Measurements from ENCODE around the gene CLK3.

- TF ChIP-seq EZH2 (IDR thresholded peaks at IDR 0.05; ENCODE audit: low read depth) = no peak
- TF ChIP-seq, protein P1, sequence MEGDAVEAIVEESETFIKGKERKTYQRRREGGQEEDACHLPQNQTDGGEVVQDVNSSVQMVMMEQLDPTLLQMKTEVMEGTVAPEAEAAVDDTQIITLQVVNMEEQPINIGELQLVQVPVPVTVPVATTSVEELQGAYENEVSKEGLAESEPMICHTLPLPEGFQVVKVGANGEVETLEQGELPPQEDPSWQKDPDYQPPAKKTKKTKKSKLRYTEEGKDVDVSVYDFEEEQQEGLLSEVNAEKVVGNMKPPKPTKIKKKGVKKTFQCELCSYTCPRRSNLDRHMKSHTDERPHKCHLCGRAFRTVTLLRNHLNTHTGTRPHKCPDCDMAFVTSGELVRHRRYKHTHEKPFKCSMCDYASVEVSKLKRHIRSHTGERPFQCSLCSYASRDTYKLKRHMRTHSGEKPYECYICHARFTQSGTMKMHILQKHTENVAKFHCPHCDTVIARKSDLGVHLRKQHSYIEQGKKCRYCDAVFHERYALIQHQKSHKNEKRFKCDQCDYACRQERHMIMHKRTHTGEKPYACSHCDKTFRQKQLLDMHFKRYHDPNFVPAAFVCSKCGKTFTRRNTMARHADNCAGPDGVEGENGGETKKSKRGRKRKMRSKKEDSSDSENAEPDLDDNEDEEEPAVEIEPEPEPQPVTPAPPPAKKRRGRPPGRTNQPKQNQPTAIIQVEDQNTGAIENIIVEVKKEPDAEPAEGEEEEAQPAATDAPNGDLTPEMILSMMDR (conservative IDR thresholded peaks at IDR 0.05) = no peak
Observed at GRCh38 chr15:74585191-74585590, 30.4 kb upstream of the CLK3 start.
